Measurements from ENCODE around the gene TBX2.

DNA sequence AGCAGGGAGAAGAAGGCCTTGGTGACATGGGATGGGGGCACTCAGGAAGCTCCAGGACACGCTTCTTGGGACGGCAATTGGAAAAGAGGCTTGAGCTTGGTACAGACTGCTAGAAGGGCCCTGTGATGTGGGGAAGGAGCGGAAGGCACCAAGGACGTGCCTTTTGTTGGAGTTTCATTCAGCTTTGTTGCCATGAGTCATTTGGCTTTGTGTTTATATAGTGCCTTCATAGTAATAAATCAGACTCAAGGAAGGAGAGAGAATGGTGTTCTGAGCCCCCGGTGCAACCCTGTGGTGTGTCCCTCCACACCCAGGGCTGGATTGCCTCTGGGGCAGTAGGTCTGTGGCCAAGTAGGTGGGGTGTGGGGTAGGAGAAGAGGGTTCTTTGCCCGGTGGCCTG is 45.2 kb downstream of the TBX2 start:
- TF ChIP-seq, protein P1, sequence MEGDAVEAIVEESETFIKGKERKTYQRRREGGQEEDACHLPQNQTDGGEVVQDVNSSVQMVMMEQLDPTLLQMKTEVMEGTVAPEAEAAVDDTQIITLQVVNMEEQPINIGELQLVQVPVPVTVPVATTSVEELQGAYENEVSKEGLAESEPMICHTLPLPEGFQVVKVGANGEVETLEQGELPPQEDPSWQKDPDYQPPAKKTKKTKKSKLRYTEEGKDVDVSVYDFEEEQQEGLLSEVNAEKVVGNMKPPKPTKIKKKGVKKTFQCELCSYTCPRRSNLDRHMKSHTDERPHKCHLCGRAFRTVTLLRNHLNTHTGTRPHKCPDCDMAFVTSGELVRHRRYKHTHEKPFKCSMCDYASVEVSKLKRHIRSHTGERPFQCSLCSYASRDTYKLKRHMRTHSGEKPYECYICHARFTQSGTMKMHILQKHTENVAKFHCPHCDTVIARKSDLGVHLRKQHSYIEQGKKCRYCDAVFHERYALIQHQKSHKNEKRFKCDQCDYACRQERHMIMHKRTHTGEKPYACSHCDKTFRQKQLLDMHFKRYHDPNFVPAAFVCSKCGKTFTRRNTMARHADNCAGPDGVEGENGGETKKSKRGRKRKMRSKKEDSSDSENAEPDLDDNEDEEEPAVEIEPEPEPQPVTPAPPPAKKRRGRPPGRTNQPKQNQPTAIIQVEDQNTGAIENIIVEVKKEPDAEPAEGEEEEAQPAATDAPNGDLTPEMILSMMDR (IDR thresholded peaks at IDR 0.05): no peak
- TF ChIP-seq POLR2A (IDR thresholded peaks at IDR 0.05): no peak

All from adrenal gland (tissue), 5 donors.